ENCODE data around the gene PGLYRP4.

DNA sequence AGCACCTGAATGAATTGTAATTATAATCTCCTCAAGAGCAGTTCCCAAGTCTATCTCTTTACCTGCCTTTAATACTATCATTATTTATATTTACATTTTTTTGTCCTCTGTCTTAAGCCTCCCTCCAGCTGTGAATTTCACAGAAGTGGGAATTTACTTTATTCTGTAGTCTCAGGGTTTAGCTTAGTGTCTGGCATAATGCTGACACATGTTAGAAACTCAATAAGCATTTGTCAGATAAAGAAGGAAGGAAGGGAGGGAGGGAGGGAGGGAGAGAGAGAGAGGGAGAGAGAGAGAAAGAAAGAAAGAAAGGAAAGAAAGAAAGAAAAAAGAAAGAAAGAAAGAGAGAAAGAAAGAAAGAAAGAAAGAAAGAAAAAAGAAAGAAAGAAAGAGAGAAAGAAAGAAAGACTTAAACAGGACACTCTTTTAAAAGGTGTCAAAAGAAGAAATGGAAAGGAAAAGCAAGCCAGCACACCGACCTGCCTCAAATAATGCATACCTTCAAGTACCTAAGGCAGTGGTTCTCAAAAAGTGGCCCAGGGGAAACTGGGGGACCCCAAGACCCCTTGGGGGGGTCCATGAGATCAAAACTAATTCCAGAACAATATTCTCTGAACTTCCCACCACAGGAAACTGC lies 1.8 kb upstream of the PGLYRP4 start:
- TF ChIP-seq ZNF664 (tag by site-specific recombination; IDR thresholded peaks at IDR 0.05) (no peak), ZFP37 (tag by site-specific recombination; IDR thresholded peaks at IDR 0.05) (no peak), ZNF548 (tag by site-specific recombination; IDR thresholded peaks at IDR 0.05) (no peak), GLIS1 (tag by site-specific recombination; IDR thresholded peaks at IDR 0.05) (no peak), ZBTB20 (tag by site-specific recombination; IDR thresholded peaks at IDR 0.05) (no peak), ZFP69B (tag by site-specific recombination; IDR thresholded peaks at IDR 0.05) (no peak), ZNF324 (tag by site-specific recombination; IDR thresholded peaks at IDR 0.05) (no peak), ZNF132 (tag by site-specific recombination; IDR thresholded peaks at IDR 0.05; ENCODE audit: borderline replicate concordance) (no peak)
- TF ChIP-seq, protein P1, sequence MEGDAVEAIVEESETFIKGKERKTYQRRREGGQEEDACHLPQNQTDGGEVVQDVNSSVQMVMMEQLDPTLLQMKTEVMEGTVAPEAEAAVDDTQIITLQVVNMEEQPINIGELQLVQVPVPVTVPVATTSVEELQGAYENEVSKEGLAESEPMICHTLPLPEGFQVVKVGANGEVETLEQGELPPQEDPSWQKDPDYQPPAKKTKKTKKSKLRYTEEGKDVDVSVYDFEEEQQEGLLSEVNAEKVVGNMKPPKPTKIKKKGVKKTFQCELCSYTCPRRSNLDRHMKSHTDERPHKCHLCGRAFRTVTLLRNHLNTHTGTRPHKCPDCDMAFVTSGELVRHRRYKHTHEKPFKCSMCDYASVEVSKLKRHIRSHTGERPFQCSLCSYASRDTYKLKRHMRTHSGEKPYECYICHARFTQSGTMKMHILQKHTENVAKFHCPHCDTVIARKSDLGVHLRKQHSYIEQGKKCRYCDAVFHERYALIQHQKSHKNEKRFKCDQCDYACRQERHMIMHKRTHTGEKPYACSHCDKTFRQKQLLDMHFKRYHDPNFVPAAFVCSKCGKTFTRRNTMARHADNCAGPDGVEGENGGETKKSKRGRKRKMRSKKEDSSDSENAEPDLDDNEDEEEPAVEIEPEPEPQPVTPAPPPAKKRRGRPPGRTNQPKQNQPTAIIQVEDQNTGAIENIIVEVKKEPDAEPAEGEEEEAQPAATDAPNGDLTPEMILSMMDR (tag by site-specific recombination; IDR thresholded peaks at IDR 0.05), result no peak
- TF ChIP-seq, protein P2, sequence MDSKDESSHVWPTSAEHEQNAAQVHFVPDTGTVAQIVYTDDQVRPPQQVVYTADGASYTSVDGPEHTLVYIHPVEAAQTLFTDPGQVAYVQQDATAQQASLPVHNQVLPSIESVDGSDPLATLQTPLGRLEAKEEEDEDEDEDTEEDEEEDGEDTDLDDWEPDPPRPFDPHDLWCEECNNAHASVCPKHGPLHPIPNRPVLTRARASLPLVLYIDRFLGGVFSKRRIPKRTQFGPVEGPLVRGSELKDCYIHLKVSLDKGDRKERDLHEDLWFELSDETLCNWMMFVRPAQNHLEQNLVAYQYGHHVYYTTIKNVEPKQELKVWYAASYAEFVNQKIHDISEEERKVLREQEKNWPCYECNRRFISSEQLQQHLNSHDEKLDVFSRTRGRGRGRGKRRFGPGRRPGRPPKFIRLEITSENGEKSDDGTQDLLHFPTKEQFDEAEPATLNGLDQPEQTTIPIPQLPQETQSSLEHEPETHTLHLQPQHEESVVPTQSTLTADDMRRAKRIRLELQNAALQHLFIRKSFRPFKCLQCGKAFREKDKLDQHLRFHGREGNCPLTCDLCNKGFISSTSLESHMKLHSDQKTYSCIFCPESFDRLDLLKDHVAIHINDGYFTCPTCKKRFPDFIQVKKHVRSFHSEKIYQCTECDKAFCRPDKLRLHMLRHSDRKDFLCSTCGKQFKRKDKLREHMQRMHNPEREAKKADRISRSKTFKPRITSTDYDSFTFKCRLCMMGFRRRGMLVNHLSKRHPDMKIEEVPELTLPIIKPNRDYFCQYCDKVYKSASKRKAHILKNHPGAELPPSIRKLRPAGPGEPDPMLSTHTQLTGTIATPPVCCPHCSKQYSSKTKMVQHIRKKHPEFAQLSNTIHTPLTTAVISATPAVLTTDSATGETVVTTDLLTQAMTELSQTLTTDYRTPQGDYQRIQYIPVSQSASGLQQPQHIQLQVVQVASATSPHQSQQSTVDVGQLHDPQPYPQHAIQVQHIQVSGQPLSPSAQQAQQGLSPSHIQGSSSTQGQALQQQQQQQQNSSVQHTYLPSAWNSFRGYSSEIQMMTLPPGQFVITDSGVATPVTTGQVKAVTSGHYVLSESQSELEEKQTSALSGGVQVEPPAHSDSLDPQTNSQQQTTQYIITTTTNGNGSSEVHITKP (tag by site-specific recombination; IDR thresholded peaks at IDR 0.05), result no peak
- TF ChIP-seq, protein P3, sequence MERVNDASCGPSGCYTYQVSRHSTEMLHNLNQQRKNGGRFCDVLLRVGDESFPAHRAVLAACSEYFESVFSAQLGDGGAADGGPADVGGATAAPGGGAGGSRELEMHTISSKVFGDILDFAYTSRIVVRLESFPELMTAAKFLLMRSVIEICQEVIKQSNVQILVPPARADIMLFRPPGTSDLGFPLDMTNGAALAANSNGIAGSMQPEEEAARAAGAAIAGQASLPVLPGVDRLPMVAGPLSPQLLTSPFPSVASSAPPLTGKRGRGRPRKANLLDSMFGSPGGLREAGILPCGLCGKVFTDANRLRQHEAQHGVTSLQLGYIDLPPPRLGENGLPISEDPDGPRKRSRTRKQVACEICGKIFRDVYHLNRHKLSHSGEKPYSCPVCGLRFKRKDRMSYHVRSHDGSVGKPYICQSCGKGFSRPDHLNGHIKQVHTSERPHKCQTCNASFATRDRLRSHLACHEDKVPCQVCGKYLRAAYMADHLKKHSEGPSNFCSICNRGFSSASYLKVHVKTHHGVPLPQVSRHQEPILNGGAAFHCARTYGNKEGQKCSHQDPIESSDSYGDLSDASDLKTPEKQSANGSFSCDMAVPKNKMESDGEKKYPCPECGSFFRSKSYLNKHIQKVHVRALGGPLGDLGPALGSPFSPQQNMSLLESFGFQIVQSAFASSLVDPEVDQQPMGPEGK (tag by site-specific recombination; IDR thresholded peaks at IDR 0.05), result no peak
- TF ChIP-seq, protein P4, sequence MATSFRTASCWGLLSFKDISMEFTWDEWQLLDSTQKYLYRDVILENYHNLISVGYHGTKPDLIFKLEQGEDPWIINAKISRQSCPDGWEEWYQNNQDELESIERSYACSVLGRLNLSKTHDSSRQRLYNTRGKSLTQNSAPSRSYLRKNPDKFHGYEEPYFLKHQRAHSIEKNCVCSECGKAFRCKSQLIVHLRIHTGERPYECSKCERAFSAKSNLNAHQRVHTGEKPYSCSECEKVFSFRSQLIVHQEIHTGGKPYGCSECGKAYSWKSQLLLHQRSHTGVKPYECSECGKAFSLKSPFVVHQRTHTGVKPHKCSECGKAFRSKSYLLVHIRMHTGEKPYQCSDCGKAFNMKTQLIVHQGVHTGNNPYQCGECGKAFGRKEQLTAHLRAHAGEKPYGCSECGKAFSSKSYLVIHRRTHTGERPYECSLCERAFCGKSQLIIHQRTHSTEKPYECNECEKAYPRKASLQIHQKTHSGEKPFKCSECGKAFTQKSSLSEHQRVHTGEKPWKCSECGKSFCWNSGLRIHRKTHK (tag by site-specific recombination; IDR thresholded peaks at IDR 0.05), result no peak

Data from HEK293 (cell line).